ENCODE measurements around the gene HP1BP3. TPM values are rescaled to one million over a fixed set of nuclear protein-coding genes. Genes with fewer than 3 reads are reported as not detected.

Gene HP1BP3
- total RNA-seq, 1 experiment from 2014 or later, result 175 TPM

GRCh38 chr1:20733360-20733975 is 53.6 kb downstream of the HP1BP3 start:
- no peak overlapping the region for H3K4me3 ChIP-seq (ENCODE audit: low read length)
- H3K9me2 ChIP-seq (replicated peaks; ENCODE audit: insufficient read depth, low read length), result no peaks in the 10 kb centered on the region
- H3K4me2 ChIP-seq (ENCODE audit: low read depth, low read length, poor library complexity, severe bottlenecking), result no peak overlapping the region
- DNase-seq, result peak; percentile 37
- no peak overlapping the region for H3K27ac ChIP-seq (ENCODE audit: low read length)
- H3K9ac ChIP-seq (ENCODE audit: low read length), result no peak overlapping the region
- peaks cover 9% of the 10 kb centered on the region for H3K4me1 ChIP-seq (ENCODE audit: low read length)
- H3K27me3 ChIP-seq (ENCODE audit: low read length), result no peaks in the 10 kb centered on the region
- H4K20me1 ChIP-seq (ENCODE audit: insufficient read depth, low read depth, low read length), result peaks cover 9% of the 10 kb centered on the region; the same call in 1 of the 2 replicates
- peaks cover 10% of the 10 kb centered on the region; the same call in 1 of the 2 replicates for H3K36me3 ChIP-seq (ENCODE audit: insufficient read depth, low read length)
- H3K9me3 ChIP-seq (ENCODE audit: low read length), result no peaks in the 10 kb centered on the region
- H2AFZ ChIP-seq (ENCODE audit: low read length), result no peak overlapping the region
- H3K79me2 ChIP-seq (ENCODE audit: low read length), result no peaks in the 10 kb centered on the region

- Histone ChIP-seq H3K79me2 (ENCODE audit: low read length) (no peaks in the 10 kb centered on the region), H3K4me1 (ENCODE audit: low read length) (peaks cover 9% of the 10 kb centered on the region), H3K36me3 (ENCODE audit: insufficient read depth, low read length) (peaks cover 4% of the 10 kb centered on the region; the same call in 1 of the 2 replicates), H3K9ac (ENCODE audit: low read length) (no peak within 1 kb of the TSS), H3K27me3 (ENCODE audit: low read length) (no peaks in the 10 kb centered on the region), H3K4me2 (ENCODE audit: low read depth, low read length, poor library complexity, severe bottlenecking) (peak within 1 kb of the TSS; percentile 41), H2AFZ (ENCODE audit: low read length) (no peak within 1 kb of the TSS), H3K27ac (ENCODE audit: low read length) (no peak within 1 kb of the TSS), H3K4me3 (ENCODE audit: low read length) (peak within 1 kb of the TSS; percentile 31), H3K9me3 (ENCODE audit: low read length) (no peaks in the 10 kb centered on the region), H3K9me2 (replicated peaks; ENCODE audit: insufficient read depth, low read length) (no peaks in the 10 kb centered on the region), H4K20me1 (ENCODE audit: insufficient read depth, low read depth, low read length) (peaks cover 9% of the 10 kb centered on the region; the same call in 1 of the 2 replicates)
- peak; percentile 42 for DNase-seq
Measured at GRCh38 chr1:20732588-20733359, 54.3 kb downstream of the HP1BP3 start, which contains the start of gene SH2D5. SH2D5 (minus strand) TSS chr1:20732703; CDS start chr1:20728044, 4,659 bp downstream.

GRCh38 chr1:20732071-20732587 is 55.0 kb downstream of the HP1BP3 start:
- H3K27me3 ChIP-seq (ENCODE audit: low read length), result no peaks in the 10 kb centered on the region
- H3K27ac ChIP-seq (ENCODE audit: low read length), result no peak overlapping the region
- H3K4me1 ChIP-seq (ENCODE audit: low read length), result peaks cover 9% of the 10 kb centered on the region
- H3K4me3 ChIP-seq (ENCODE audit: low read length), result peak overlapping the region; percentile 31; the same call in 1 of the 2 replicates
- H2AFZ ChIP-seq (ENCODE audit: low read length), result no peak overlapping the region
- H3K9ac ChIP-seq (ENCODE audit: low read length), result no peak overlapping the region
- peak overlapping the region; percentile 41 for H3K4me2 ChIP-seq (ENCODE audit: low read depth, low read length, poor library complexity, severe bottlenecking)
- DNase-seq, result peak; percentile 74
- no peaks in the 10 kb centered on the region for H3K36me3 ChIP-seq (ENCODE audit: insufficient read depth, low read length)
- peaks cover 9% of the 10 kb centered on the region; the same call in 1 of the 2 replicates for H4K20me1 ChIP-seq (ENCODE audit: insufficient read depth, low read depth, low read length)
- no peaks in the 10 kb centered on the region for H3K79me2 ChIP-seq (ENCODE audit: low read length)
- H3K9me3 ChIP-seq (ENCODE audit: low read length), result no peaks in the 10 kb centered on the region
- H3K9me2 ChIP-seq (replicated peaks; ENCODE audit: insufficient read depth, low read length), result no peaks in the 10 kb centered on the region

GRCh38 chr1:20731057-20731991 is 55.8 kb downstream of the HP1BP3 start:
- Histone ChIP-seq H3K27me3 (ENCODE audit: low read length) (no peaks in the 10 kb centered on the region), H3K4me2 (ENCODE audit: low read depth, low read length, poor library complexity, severe bottlenecking) (peak overlapping the region; percentile 41), H3K9me3 (ENCODE audit: low read length) (no peaks in the 10 kb centered on the region), H3K4me3 (ENCODE audit: low read length) (peak overlapping the region; percentile 31), H3K9me2 (replicated peaks; ENCODE audit: insufficient read depth, low read length) (no peaks in the 10 kb centered on the region), H3K79me2 (ENCODE audit: low read length) (no peaks in the 10 kb centered on the region), H3K36me3 (ENCODE audit: insufficient read depth, low read length) (no peaks in the 10 kb centered on the region), H3K27ac (ENCODE audit: low read length) (no peak overlapping the region), H3K9ac (ENCODE audit: low read length) (no peak overlapping the region), H3K4me1 (ENCODE audit: low read length) (peaks cover 9% of the 10 kb centered on the region), H4K20me1 (ENCODE audit: insufficient read depth, low read depth, low read length) (peaks cover 9% of the 10 kb centered on the region; the same call in 1 of the 2 replicates), H2AFZ (ENCODE audit: low read length) (no peak overlapping the region)
- peak; percentile 42 for DNase-seq

- H3K36me3 ChIP-seq (ENCODE audit: insufficient read depth, low read length), result no peaks in the 10 kb centered on the region
- DNase-seq, result no peak
- H3K4me1 ChIP-seq (ENCODE audit: low read length), result peaks cover 9% of the 10 kb centered on the region
- H3K27me3 ChIP-seq (ENCODE audit: low read length), result no peaks in the 10 kb centered on the region
- no peaks in the 10 kb centered on the region for H3K79me2 ChIP-seq (ENCODE audit: low read length)
- peaks cover 9% of the 10 kb centered on the region; the same call in 1 of the 2 replicates for H4K20me1 ChIP-seq (ENCODE audit: insufficient read depth, low read depth, low read length)
- H3K9me2 ChIP-seq (replicated peaks; ENCODE audit: insufficient read depth, low read length), result no peaks in the 10 kb centered on the region
- no peak overlapping the region for H3K27ac ChIP-seq (ENCODE audit: low read length)
- no peak overlapping the region for H3K9ac ChIP-seq (ENCODE audit: low read length)
- H3K4me2 ChIP-seq (ENCODE audit: low read depth, low read length, poor library complexity, severe bottlenecking), result no peak overlapping the region
- H3K4me3 ChIP-seq (ENCODE audit: low read length), result no peak overlapping the region
- H3K9me3 ChIP-seq (ENCODE audit: low read length), result no peaks in the 10 kb centered on the region
- no peak overlapping the region for H2AFZ ChIP-seq (ENCODE audit: low read length)
Measured at GRCh38 chr1:20730690-20731056, 56.4 kb downstream of the HP1BP3 start.

- Histone ChIP-seq H3K4me2 (ENCODE audit: low read depth, low read length, poor library complexity, severe bottlenecking) (no peak overlapping the region), H2AFZ (ENCODE audit: low read length) (no peak overlapping the region), H4K20me1 (ENCODE audit: insufficient read depth, low read depth, low read length) (peaks cover 9% of the 10 kb centered on the region; the same call in 1 of the 2 replicates), H3K9ac (ENCODE audit: low read length) (no peak overlapping the region), H3K9me2 (replicated peaks; ENCODE audit: insufficient read depth, low read length) (no peaks in the 10 kb centered on the region), H3K9me3 (ENCODE audit: low read length) (no peaks in the 10 kb centered on the region), H3K4me3 (ENCODE audit: low read length) (no peak overlapping the region), H3K79me2 (ENCODE audit: low read length) (no peaks in the 10 kb centered on the region), H3K36me3 (ENCODE audit: insufficient read depth, low read length) (no peaks in the 10 kb centered on the region), H3K27ac (ENCODE audit: low read length) (no peak overlapping the region), H3K4me1 (ENCODE audit: low read length) (peaks cover 9% of the 10 kb centered on the region), H3K27me3 (ENCODE audit: low read length) (no peaks in the 10 kb centered on the region)
- DNase-seq, result no peak
Measured at GRCh38 chr1:20729990-20730689, 57.0 kb downstream of the HP1BP3 start.

- Histone ChIP-seq H3K79me2 (ENCODE audit: low read length) (no peaks in the 10 kb centered on the region), H3K4me1 (ENCODE audit: low read length) (peaks cover 9% of the 10 kb centered on the region), H2AFZ (ENCODE audit: low read length) (no peak overlapping the region), H3K4me2 (ENCODE audit: low read depth, low read length, poor library complexity, severe bottlenecking) (no peak overlapping the region), H3K9me2 (replicated peaks; ENCODE audit: insufficient read depth, low read length) (no peaks in the 10 kb centered on the region), H4K20me1 (ENCODE audit: insufficient read depth, low read depth, low read length) (peaks cover 9% of the 10 kb centered on the region; the same call in 1 of the 2 replicates), H3K27me3 (ENCODE audit: low read length) (no peaks in the 10 kb centered on the region), H3K27ac (ENCODE audit: low read length) (no peak overlapping the region), H3K4me3 (ENCODE audit: low read length) (no peak overlapping the region), H3K9ac (ENCODE audit: low read length) (no peak overlapping the region), H3K9me3 (ENCODE audit: low read length) (no peaks in the 10 kb centered on the region), H3K36me3 (ENCODE audit: insufficient read depth, low read length) (no peaks in the 10 kb centered on the region)
- no peak for DNase-seq
Measured at GRCh38 chr1:20729155-20729931, 57.8 kb downstream of the HP1BP3 start.

All from Karpas-422 (cell line).